HepG2 (cell line): ENCODE results near the gene PPP1R13L. TPM values are rescaled to one million over a fixed set of nuclear protein-coding genes. Genes with fewer than 3 reads are reported as not detected.
A peak's percentile ranks its signal among the peaks of the same experiment; 100 is the strongest.

ENCODE experiments used
- CBFB ChIP-seq: sonication (generic); formaldehyde crosslinking; IDR thresholded peaks from 2 replicates; pipeline ENCODE4 v1.4.0; 2020; ENCODE audit warnings: missing genetic modification reagents
- CERS6 ChIP-seq: sonication (generic); formaldehyde crosslinking; IDR thresholded peaks from 2 replicates; pipeline ENCODE4 v1.5.0; 2020; ENCODE audit warnings: missing genetic modification reagents
- E2F1 ChIP-seq: sonication (generic); formaldehyde crosslinking; IDR thresholded peaks from 2 replicates; pipeline ENCODE4 v1.5.0; 2020; ENCODE audit warnings: missing genetic modification reagents
- HHEX ChIP-seq: IDR thresholded peaks from 2 replicates; pipeline ENCODE4 v1.6.1; 2016; ENCODE audit warnings: control low read depth
- IKZF5 ChIP-seq: IDR thresholded peaks from 2 replicates; pipeline ENCODE4 v1.6.1; 2018; ENCODE audit warnings: missing genetic modification reagents, mild to moderate bottlenecking, missing compliant biosample characterization
- JUND ChIP-seq: sonication (generic); formaldehyde crosslinking; IDR thresholded peaks from 2 replicates; pipeline ENCODE4 v1.8.0; 2022; ENCODE audit warnings: mild to moderate bottlenecking, missing genetic modification reagents
- PRDM10 ChIP-seq: sonication (generic); formaldehyde crosslinking; IDR thresholded peaks from 2 replicates; pipeline ENCODE4 v1.4.0; 2020; ENCODE audit warnings: low read depth, missing genetic modification reagents
- RBM39 ChIP-seq: fragments of 200-400 bp; formaldehyde crosslinking; IDR thresholded peaks from one replicate; pipeline ENCODE4 v1.6.1; 2018; ENCODE audit warnings: antibody characterized with exemption, mild to moderate bottlenecking, low read depth, low read length; ENCODE audit not compliant: poor library complexity, severe bottlenecking
- SNAPC2 ChIP-seq: sonication (generic); formaldehyde crosslinking; IDR thresholded peaks from 2 replicates; pipeline ENCODE4 v1.8.1; 2022; ENCODE audit warnings: mild to moderate bottlenecking, missing genetic modification reagents
- SRY ChIP-seq: sonication (generic); formaldehyde crosslinking; IDR thresholded peaks from 2 replicates; pipeline ENCODE4 v1.8.0; 2022; ENCODE audit warnings: mild to moderate bottlenecking, missing genetic modification reagents
- ZBTB14 ChIP-seq: sonication (generic); formaldehyde crosslinking; IDR thresholded peaks from 2 replicates; pipeline ENCODE4 v1.4.0; 2020; ENCODE audit warnings: missing genetic modification reagents
- ZNF253 ChIP-seq: sonication (generic); formaldehyde crosslinking; IDR thresholded peaks from 2 replicates; pipeline ENCODE4 v1.8.0; 2022; ENCODE audit warnings: mild to moderate bottlenecking, missing genetic modification reagents, borderline replicate concordance
- ZNF280B ChIP-seq: sonication (generic); formaldehyde crosslinking; IDR thresholded peaks from 2 replicates; pipeline ENCODE4 v1.5.0; 2020; ENCODE audit warnings: missing genetic modification reagents, mild to moderate bottlenecking, borderline replicate concordance
- ZNF605 ChIP-seq: sonication (generic); formaldehyde crosslinking; IDR thresholded peaks from 2 replicates; pipeline ENCODE4 v1.8.0; 2022; ENCODE audit warnings: mild to moderate bottlenecking, missing genetic modification reagents
- ZNF713 ChIP-seq: sonication (generic); formaldehyde crosslinking; IDR thresholded peaks from 2 replicates; pipeline ENCODE4 v1.4.0; 2020; ENCODE audit warnings: mild to moderate bottlenecking, missing genetic modification reagents
- ZNF777 ChIP-seq: sonication (generic); formaldehyde crosslinking; IDR thresholded peaks from 2 replicates; pipeline ENCODE4 v1.4.0; 2020; ENCODE audit warnings: missing genetic modification reagents
- polyA plus RNA-seq, 8 experiments: library from polyadenylated mRNA; depleted of rRNA in 3 of 8; stranded (reverse) in 7 of 8; unstranded in 1 of 8; fragments of >200 nt; fragmentation: Illumina TruSeq in 4 of 8; extraction: Trizol in 4 of 8; gene quantifications; 2 replicates each; pipeline versions ENCODE4 v1.2.1 to v1.2.3, GENCODE V29; 2011 to 2016; ENCODE audit warnings: low read depth in 4 of 8, missing spikeins in 1 of 8, mixed read lengths in 1 of 8; ENCODE audit not compliant: insufficient read depth in 1 of 8
- total RNA-seq, 5 experiments: library from RNA; depleted of rRNA; stranded (reverse); fragments of >200 nt; fragmentation: Illumina TruSeq; extraction: Trizol; gene quantifications; 2 replicates each; pipeline ENCODE4 v1.2.3, GENCODE V29; 2016; ENCODE audit warnings: low read depth in 1 of 5

PPP1R13L gene
- total and polyA plus RNA-seq, 2 of the 13 experiments (the other 11 are each of a cell fraction or from before 2014, with no cell fraction given) = 1.3 to 6.6 TPM

- TF ChIP-seq PRDM10 (CRISPR knock-in tag) (peak; percentile 46; the same call in 1 of the 2 replicates), ZNF280B (CRISPR knock-in tag) (peak; percentile 18; the same call in 1 of the 2 replicates), SRY (CRISPR knock-in tag) (no peak; the same call in 1 of the 2 replicates), ZBTB14 (CRISPR knock-in tag) (no peak; the same call in 1 of the 2 replicates), ZNF605 (CRISPR knock-in tag) (0 out of 2 replicates have a peak, but pooled peaks have one; percentile 47), ZNF253 (peak; percentile 26; the same call in 1 of the 2 replicates), IKZF5 (CRISPR knock-in tag) (peak; percentile 35; the same call in 1 of the 2 replicates), RBM39 (peak; percentile 4), ZNF713 (CRISPR knock-in tag) (0 out of 2 replicates have a peak, but pooled peaks have one; percentile 55), HHEX (CRISPR knock-in tag) (no peak), JUND (CRISPR knock-in tag) (peak; percentile 41; the same call in 1 of the 2 replicates), SNAPC2 (CRISPR knock-in tag) (no peak), CBFB (CRISPR knock-in tag) (peak; percentile 48; the same call in 1 of the 2 replicates), E2F1 (peak; percentile 86), CERS6 (no peak), ZNF777 (peak; percentile 6)
These were observed 761 bp upstream of the PPP1R13L start (continued) for GRCh38 chr19:45405435-45406225.
